Activated CD4-positive, alpha-beta T cell treated with anti-CD3 and anti-CD28 coated beads, Interleukin-2, amount 10 ng/mL, durations not matched to agents 24 days and 14 days (primary cell): Measurements from ENCODE around the gene PDS5B. TPM values are rescaled to one million over a fixed set of nuclear protein-coding genes. Genes with fewer than 3 reads are reported as not detected.

Experiments used
- DNase-seq: peaks from one replicate; pipeline ENCODE4 v3.0.0; 2022
- H3K27ac Mint-ChIP-seq: one replicate; pipeline ENCODE4 v1.8.0; 2022; ENCODE audit warnings: mild to moderate bottlenecking, mixed read lengths
- H3K27me3 Mint-ChIP-seq: one replicate; pipeline ENCODE4 v1.8.0; 2022; ENCODE audit warnings: mixed read lengths
- H3K36me3 Mint-ChIP-seq: one replicate; pipeline ENCODE4 v1.8.0; 2022; ENCODE audit warnings: low read depth, mild to moderate bottlenecking, mixed read lengths
- H3K4me1 Mint-ChIP-seq: one replicate; pipeline ENCODE4 v1.8.0; 2021; ENCODE audit warnings: mixed read lengths
- H3K4me3 Mint-ChIP-seq: one replicate; pipeline ENCODE4 v1.8.0; 2022; ENCODE audit warnings: mild to moderate bottlenecking, moderate library complexity, mixed read lengths
- H3K9me3 Mint-ChIP-seq: one replicate; pipeline ENCODE4 v1.8.0; 2021; ENCODE audit warnings: mixed read lengths
- intact Hi-C: fragments of 100-400 bp; cut with micrococcal nuclease; formaldehyde crosslinking; loops from one replicate; pipeline ENCODE4 v1.15.1; 2023
- total RNA-seq: library from RNA; stranded (reverse); gene quantifications from 2 replicates; pipeline ENCODE4 v1.2.3, GENCODE V29; 2022

PDS5B gene
- total RNA-seq, 1 donor from 2014 or later = 70.2 TPM

DNA sequence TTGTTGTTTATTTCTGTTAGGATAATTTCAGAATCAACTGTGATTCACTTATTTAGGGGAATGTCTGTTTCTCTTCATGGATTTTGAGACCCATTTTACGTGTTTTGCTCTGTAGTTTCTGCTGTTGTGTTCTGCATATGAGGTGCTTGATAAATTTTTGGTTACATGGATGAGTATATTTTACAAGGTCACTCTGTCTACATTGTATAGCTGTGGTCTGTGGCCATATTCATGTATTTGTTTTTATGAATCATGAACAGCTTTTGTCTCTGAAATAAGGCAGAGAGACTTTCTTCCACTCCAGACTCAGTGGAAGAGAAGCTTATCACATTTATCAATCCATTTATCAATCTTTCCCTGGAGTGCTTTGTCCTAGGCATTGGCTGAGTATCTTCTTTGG lies 56.6 kb downstream of the PDS5B start:
- Mint-ChIP-seq H3K27ac (no peak overlapping the region), H3K4me1 (peaks cover 55% of the 10 kb centered on the region), H3K36me3 (no peaks in the 10 kb centered on the region), H3K4me3 (no peak overlapping the region), H3K27me3 (no peaks in the 10 kb centered on the region), H3K9me3 (no peaks in the 10 kb centered on the region)
- intact Hi-C loops = no loop called here
- DNase-seq = no peak

DNA sequence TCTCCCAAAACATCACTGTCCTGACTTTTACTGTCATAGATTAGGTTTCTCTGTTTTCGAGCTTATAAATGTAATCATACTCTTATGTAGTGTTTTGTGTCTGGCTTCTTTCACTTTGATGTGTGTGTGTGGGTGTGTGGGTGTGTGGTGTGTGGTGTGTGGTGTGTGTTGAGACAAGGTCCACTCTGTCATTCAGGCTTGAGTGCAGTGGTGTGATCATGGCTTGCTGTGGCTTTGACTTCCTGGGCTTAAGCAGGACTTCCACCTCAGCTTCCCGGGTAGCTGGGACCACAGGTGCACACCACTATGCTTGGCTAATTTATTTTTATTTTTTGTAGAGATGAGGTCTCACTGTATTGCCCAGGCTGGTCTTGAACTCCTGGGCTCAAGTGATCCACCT lies 59.6 kb downstream of the PDS5B start:
- H3K4me3 Mint-ChIP-seq = peak overlapping the region; percentile 26
- peak; percentile 62 for DNase-seq
- peaks cover 61% of the 10 kb centered on the region for H3K4me1 Mint-ChIP-seq
- intact Hi-C loops = loop anchor here (5.0 kb wide), 2 partner anchors 91 to 109 kb away; partner anchors contain the start of gene N4BP2L2
- H3K9me3 Mint-ChIP-seq = no peaks in the 10 kb centered on the region
- no peaks in the 10 kb centered on the region for H3K27me3 Mint-ChIP-seq
- H3K27ac Mint-ChIP-seq = peak overlapping the region; percentile 49
- H3K36me3 Mint-ChIP-seq = no peaks in the 10 kb centered on the region

DNA sequence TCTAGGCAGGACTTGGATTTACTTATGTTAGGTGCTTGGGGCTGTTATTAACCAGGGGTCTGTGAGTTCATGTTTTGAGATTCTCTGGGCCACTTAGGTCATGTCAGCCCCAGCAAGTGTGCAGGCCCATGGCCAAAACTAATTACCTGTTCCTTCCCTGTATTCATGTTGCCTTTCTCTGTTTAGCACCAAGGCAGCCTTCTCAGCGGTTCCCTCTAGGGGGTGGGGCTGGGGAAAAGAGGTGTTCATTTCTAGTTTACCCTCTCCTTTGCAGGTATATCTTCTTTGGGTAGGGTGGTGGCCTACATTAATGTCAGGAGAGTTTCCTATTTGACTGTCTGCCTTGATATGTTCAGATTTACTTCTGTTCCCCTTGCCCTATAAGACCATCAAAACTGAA lies 61.7 kb downstream of the PDS5B start:
- DNase-seq = no peak
- Mint-ChIP-seq H3K27ac (peak overlapping the region; percentile 8), H3K27me3 (no peaks in the 10 kb centered on the region), H3K36me3 (peaks cover 3% of the 10 kb centered on the region), H3K9me3 (no peaks in the 10 kb centered on the region), H3K4me1 (peaks cover 46% of the 10 kb centered on the region), H3K4me3 (no peak overlapping the region)
- intact Hi-C loops = loop anchor here (5.0 kb wide), 2 partner anchors 89 to 111 kb away; partner anchors contain the start of gene N4BP2L2

DNA sequence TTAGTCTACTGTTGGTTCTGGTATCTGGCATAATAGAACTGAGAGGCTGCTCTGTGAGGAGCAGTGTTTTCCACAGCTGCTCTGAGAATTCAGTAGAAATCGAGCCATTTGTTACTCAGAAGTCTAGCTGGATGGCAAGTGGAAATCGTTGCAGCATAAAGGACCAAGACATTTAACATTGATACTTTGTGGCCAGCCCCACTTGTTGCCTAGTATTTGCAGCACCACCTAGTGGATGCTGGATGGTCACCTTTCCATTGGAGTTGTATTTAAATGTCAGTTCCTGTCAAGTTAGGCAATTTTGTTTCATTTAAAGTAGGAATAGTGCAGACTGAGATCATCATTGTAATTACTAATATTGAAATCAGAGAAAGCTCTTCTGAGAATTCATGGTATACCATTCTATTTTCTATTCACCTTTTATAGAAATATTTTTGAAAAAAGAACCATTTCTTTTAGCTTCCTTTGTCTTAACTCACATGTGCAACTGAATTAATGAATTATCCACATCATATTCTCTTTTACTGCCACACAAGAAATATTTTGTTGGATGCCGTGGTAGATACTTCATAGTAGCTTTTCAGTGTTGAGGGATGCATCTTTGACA lies 64.6 kb downstream of the PDS5B start:
- H3K4me3 Mint-ChIP-seq = no peak overlapping the region
- H3K27me3 Mint-ChIP-seq = no peaks in the 10 kb centered on the region
- peaks cover 29% of the 10 kb centered on the region for H3K4me1 Mint-ChIP-seq
- intact Hi-C loops = loop anchor here (1.0 to 5.0 kb wide), 6 partner anchors 18 to 891 kb away; partner anchors contain the start of genes N4BP2L1 and PDS5B
- peaks cover 26% of the 10 kb centered on the region for H3K36me3 Mint-ChIP-seq
- no peak overlapping the region for H3K27ac Mint-ChIP-seq
- peak; percentile 87 for DNase-seq
- peaks cover 6% of the 10 kb centered on the region for H3K9me3 Mint-ChIP-seq

DNA sequence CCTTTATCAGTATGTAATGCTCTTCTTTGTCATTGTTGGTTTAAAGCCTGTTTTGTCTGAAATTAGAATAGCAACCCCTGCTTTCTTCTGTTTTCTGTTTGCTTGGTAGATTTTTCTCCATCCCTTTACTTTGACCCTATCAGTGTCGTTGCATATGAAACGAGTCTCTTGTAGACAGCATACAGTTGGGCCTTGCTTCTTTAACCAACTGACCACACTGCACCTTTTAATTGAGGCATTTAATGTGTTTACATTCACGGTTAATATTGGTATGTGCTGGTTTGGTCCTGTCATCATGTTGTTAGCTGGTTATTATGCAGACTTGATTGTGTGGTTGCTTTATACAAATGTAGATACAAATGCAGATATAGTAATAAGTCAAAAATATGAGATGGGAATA lies 71.1 kb downstream of the PDS5B start:
- no peak for DNase-seq
- H3K27me3 Mint-ChIP-seq = no peaks in the 10 kb centered on the region
- no peak overlapping the region for H3K27ac Mint-ChIP-seq
- peaks cover 9% of the 10 kb centered on the region for H3K4me1 Mint-ChIP-seq
- peaks cover 55% of the 10 kb centered on the region for H3K36me3 Mint-ChIP-seq
- intact Hi-C loops = no loop called here
- H3K9me3 Mint-ChIP-seq = peaks cover 19% of the 10 kb centered on the region
- no peak overlapping the region for H3K4me3 Mint-ChIP-seq

DNA sequence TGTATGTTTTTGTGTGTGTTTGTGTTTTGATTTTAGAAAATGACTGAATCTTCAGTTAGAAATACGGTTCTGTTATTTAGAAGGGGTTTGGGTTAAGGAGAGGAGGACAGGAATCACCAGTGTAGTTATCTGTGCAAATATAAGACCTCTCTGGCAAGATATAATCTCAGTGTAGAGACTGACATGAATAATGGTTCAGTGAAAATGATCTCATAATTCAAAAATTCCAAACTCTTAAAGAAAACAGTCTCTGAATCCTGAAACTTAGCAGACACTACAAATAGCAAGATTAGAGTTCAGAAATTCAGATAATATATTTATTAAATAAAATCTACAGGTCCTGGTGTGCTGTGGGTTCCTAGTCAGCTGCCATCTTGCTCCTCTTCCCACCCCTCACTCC lies 73.5 kb downstream of the PDS5B start:
- no peaks in the 10 kb centered on the region for H3K27me3 Mint-ChIP-seq
- H3K36me3 Mint-ChIP-seq = peaks cover 40% of the 10 kb centered on the region
- intact Hi-C loops = no loop called here
- no peak overlapping the region for H3K4me3 Mint-ChIP-seq
- H3K4me1 Mint-ChIP-seq = peaks cover 9% of the 10 kb centered on the region
- H3K9me3 Mint-ChIP-seq = peaks cover 17% of the 10 kb centered on the region
- no peak for DNase-seq
- H3K27ac Mint-ChIP-seq = no peak overlapping the region

DNA sequence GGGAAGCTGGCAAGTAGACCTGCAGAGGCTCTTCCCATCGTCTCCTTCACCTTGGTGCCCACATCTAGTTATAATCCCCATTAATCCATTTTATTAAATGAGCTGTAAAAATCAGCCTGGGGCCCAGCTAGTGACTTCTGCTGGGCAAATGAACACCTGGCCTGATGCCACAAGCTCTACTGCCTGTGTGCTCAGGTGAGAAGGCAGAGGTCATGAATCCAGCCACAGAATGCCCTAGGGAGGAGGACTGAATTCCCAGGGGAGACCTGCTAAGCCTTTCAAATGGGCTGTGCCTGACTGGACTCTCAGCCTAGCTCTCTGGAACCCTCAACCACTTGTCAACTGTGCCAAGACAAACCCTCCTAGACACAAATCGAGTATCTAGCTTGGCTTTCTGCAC lies 74.0 kb downstream of the PDS5B start:
- DNase-seq = no peak
- Mint-ChIP-seq H3K36me3 (peaks cover 36% of the 10 kb centered on the region), H3K4me3 (no peak overlapping the region), H3K27ac (no peak overlapping the region), H3K4me1 (peaks cover 9% of the 10 kb centered on the region), H3K9me3 (peaks cover 16% of the 10 kb centered on the region), H3K27me3 (no peaks in the 10 kb centered on the region)
- intact Hi-C loops = no loop called here

DNA sequence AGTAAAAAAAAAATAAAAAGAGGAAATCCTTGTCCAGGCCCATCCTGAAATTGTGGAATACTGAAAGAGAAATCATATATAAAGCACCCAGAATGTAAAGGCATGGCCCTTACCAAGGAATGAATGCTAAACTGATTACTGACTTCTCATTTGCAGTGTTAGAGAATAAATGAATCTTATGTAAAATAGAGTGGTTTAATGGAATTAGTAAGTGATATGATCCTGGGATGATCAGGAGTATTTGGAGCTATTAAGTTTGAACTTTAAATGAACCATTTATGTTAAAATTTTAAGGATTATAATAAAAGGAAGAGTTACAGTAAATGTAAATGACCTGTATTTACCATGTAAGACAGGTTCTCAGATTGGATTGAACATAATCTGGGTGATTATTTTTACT lies 75.4 kb downstream of the PDS5B start:
- H3K36me3 Mint-ChIP-seq = peaks cover 25% of the 10 kb centered on the region
- H3K27ac Mint-ChIP-seq = no peak overlapping the region
- no peak for DNase-seq
- peaks cover 7% of the 10 kb centered on the region for H3K4me1 Mint-ChIP-seq
- H3K27me3 Mint-ChIP-seq = no peaks in the 10 kb centered on the region
- H3K4me3 Mint-ChIP-seq = no peak overlapping the region
- intact Hi-C loops = no loop called here
- peaks cover 8% of the 10 kb centered on the region for H3K9me3 Mint-ChIP-seq

DNA sequence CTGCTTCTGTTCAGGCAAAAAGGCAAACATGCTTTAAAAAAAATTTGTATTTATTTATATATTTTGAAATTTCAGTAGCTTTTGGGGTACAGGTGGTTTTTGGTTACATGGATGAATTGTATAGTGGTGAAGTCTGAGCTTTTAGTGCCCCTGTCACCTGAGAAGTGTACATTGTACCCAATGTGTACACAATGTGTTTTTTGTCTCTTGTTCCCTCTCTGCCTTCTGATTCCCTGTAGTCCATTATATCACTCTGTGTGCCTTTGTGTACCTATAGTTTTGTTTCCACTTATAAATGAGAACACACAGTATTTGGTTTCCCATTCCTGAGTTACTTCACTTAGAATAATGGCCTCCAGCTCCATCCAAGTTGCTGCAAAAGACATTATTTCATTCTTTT lies 77.4 kb downstream of the PDS5B start:
- H3K36me3 Mint-ChIP-seq = peaks cover 20% of the 10 kb centered on the region
- H3K4me3 Mint-ChIP-seq = no peak overlapping the region
- H3K9me3 Mint-ChIP-seq = no peaks in the 10 kb centered on the region
- DNase-seq = no peak
- no peaks in the 10 kb centered on the region for H3K27me3 Mint-ChIP-seq
- H3K27ac Mint-ChIP-seq = no peak overlapping the region
- H3K4me1 Mint-ChIP-seq = peaks cover 2% of the 10 kb centered on the region
- intact Hi-C loops = no loop called here

DNA sequence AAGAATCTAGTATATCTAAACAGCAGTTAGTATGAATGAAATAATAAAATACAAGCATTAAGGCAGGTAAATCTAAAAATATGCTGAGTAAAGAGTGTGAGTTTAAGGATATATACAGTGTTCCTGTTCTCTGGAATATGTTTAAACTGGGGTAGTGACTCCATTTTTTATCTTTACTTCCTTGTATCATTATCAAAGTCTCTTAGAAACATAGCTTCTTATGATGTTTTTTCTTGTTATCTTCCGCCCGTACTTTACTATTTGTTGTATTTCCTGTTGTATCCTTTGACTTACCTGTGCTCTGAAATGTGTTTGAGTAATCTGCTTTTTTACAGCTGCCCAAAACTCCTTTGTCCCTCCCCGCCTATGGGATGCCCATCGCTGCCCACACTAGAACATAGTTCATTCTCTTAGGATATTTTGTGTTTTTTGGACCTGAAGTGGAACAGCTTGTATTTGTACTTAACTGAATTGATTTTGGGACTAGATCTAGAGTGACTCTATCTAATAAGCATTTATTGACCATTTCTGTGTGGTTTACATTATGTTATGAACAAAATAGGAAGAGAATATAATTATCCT lies 80.8 kb downstream of the PDS5B start:
- H3K36me3 Mint-ChIP-seq = peaks cover 17% of the 10 kb centered on the region
- H3K9me3 Mint-ChIP-seq = no peaks in the 10 kb centered on the region
- DNase-seq = no peak
- peaks cover 4% of the 10 kb centered on the region for H3K4me1 Mint-ChIP-seq
- H3K4me3 Mint-ChIP-seq = no peak overlapping the region
- H3K27ac Mint-ChIP-seq = no peak overlapping the region
- no peaks in the 10 kb centered on the region for H3K27me3 Mint-ChIP-seq
- intact Hi-C loops = no loop called here

DNA sequence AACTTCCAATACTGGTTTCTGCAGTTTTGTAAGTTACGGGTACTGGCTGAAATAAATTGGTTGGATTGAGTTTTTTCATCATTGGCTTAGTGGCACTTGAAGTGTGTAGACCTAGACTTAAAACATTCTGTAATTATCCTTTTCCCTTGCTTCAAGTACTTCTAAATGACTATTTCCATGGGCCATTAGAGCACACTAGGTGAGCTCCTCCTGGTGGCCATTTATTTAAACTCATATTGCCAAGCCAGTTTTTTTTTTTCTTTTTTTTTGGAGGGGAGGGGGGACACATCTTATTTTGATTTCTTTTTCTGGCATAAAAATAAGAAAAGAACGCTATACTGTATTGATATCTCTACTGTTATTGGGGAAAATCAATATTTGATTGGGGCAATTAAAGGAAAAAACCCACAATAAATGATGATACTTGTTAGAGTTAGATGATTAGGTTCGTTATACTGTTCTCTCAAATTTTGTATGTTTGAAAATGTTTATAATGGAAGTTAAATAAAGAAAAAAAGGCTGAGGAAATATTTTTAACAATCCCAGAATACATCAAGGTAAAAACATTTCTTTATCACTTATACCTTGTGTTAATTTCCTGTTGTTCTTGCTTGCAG lies 82.9 kb downstream of the PDS5B start:
- DNase-seq = peak; percentile 69
- no peaks in the 10 kb centered on the region for H3K27me3 Mint-ChIP-seq
- H3K9me3 Mint-ChIP-seq = no peaks in the 10 kb centered on the region
- H3K4me1 Mint-ChIP-seq = peaks cover 4% of the 10 kb centered on the region
- H3K27ac Mint-ChIP-seq = no peak overlapping the region
- H3K4me3 Mint-ChIP-seq = no peak overlapping the region
- peaks cover 25% of the 10 kb centered on the region for H3K36me3 Mint-ChIP-seq
- intact Hi-C loops = loop anchor here (1.0 to 2.0 kb wide), 3 partner anchors 18 to 348 kb away; partner anchors contain the start of genes KL and PDS5B

DNA sequence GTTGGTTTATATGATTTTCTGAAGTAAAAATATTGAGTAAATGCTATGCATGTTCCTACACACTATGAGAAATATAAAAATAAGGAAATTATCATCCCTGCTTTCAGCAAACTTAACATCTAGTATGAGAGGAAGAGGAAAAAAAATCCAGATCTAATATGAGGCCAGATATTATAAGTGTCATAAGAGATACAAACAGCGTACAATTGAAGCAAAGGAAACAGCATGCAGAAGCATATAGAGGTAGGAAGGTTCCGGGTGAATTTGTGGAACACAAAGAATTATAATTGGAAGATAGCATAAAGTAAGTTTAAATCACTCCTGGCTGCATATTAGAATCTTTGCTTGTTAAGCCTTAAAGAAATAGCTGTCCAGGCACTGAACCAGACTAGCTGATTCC lies 88.3 kb downstream of the PDS5B start:
- Mint-ChIP-seq H3K4me3 (no peak overlapping the region), H3K9me3 (no peaks in the 10 kb centered on the region), H3K36me3 (peaks cover 48% of the 10 kb centered on the region), H3K4me1 (no peaks in the 10 kb centered on the region), H3K27me3 (no peaks in the 10 kb centered on the region), H3K27ac (no peak overlapping the region)
- intact Hi-C loops = no loop called here
- DNase-seq = no peak

DNA sequence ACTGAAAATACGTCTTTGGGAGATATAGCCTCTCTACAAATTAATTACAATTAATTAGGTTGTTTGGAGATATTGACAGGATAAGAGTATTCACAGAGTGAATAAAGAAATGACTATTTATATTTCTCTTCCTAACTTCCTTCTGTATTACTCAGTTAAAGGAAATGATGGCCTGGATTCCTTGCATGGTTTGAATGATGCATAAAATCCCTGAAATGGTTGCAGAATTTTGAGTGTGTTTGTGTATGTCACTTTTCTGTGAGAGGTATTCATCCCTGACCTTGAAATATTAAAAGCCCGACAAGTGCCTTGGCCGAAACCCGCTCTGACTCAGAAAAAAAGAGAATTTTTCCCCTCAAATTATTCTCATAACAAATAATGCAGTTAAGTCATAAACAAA lies 90.0 kb downstream of the PDS5B start:
- H3K36me3 Mint-ChIP-seq = peaks cover 62% of the 10 kb centered on the region
- intact Hi-C loops = no loop called here
- no peak overlapping the region for H3K4me3 Mint-ChIP-seq

DNA sequence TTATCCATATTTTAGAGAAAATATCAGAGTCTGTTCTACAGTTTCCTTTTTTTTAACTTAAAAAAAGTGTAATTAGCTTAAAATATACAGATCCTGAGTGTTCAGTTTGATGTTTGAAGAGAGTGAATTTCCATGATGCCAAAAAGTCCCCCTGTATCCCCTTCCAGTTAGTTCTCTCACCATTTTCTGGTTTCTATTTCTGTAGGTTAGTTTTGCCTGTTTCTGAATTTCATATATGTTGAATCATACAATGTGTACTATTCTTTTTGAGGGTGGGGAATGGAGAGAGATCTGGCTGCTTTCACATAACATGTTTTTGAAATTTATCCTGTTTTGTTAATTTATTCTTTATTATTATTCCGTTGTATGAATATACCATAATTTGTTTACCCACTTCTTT lies 95.9 kb downstream of the PDS5B start:
- Mint-ChIP-seq H3K27ac (peak overlapping the region; percentile 59), H3K27me3 (no peaks in the 10 kb centered on the region), H3K4me1 (peaks cover 5% of the 10 kb centered on the region), H3K36me3 (peaks cover 62% of the 10 kb centered on the region), H3K9me3 (no peaks in the 10 kb centered on the region), H3K4me3 (no peak overlapping the region)
- DNase-seq = no peak
- intact Hi-C loops = no loop called here

More for the DNA sequence above, 90.0 kb downstream of the PDS5B start:
- Mint-ChIP-seq H3K9me3 (no peaks in the 10 kb centered on the region), H3K4me1 (no peaks in the 10 kb centered on the region), H3K27ac (no peak overlapping the region), H3K27me3 (no peaks in the 10 kb centered on the region)
- no peak for DNase-seq
